Subcutaneous abdominal adipose tissue (tissue), 5 donors: ENCODE results near the gene DST.

Source experiments
- H3K27ac ChIP-seq: one replicate; pipeline ENCODE4 v1.7.0; 2013; ENCODE audit warnings: low read depth, mild to moderate bottlenecking, inconsistent platforms, low read length, moderate library complexity
- H3K27me3 ChIP-seq, 5 donors: one replicate each; pipeline ENCODE4 v1.7.0; 2013; ENCODE audit warnings: low read length in 5 of 5, inconsistent platforms in 1 of 5; ENCODE audit not compliant: control insufficient read depth in 5 of 5, insufficient read depth in 4 of 5
- H3K36me3 ChIP-seq, 5 donors: one replicate each; pipeline ENCODE4 v1.7.0; 2013; ENCODE audit warnings: low read length in 5 of 5; ENCODE audit not compliant: control insufficient read depth in 5 of 5, insufficient read depth in 5 of 5
- H3K4me1 ChIP-seq, 5 donors: one replicate each; pipeline ENCODE4 v1.7.0; 2013; ENCODE audit warnings: low read length in 5 of 5, mild to moderate bottlenecking in 3 of 5, moderate library complexity in 1 of 5; ENCODE audit not compliant: control insufficient read depth in 5 of 5, insufficient read depth in 5 of 5
- H3K4me3 ChIP-seq, 5 donors: one replicate each; pipeline ENCODE4 v1.7.0; 2013; ENCODE audit warnings: low read length in 5 of 5, low read depth in 1 of 5
- H3K9ac ChIP-seq, 5 donors: one replicate each; pipeline ENCODE4 v1.7.0; 2013; ENCODE audit warnings: low read length in 5 of 5, mild to moderate bottlenecking in 4 of 5, moderate library complexity in 3 of 5
- H3K9me3 ChIP-seq, 5 donors: one replicate each; pipeline ENCODE4 v1.7.0; 2013; ENCODE audit warnings: low read length in 5 of 5; ENCODE audit not compliant: control insufficient read depth in 5 of 5
- donor health status: healthy.
- donor health status: healthy.
- donor health status: healthy.
- donor health status: healthy.
- donor health status: healthy.

The DST gene

DNA sequence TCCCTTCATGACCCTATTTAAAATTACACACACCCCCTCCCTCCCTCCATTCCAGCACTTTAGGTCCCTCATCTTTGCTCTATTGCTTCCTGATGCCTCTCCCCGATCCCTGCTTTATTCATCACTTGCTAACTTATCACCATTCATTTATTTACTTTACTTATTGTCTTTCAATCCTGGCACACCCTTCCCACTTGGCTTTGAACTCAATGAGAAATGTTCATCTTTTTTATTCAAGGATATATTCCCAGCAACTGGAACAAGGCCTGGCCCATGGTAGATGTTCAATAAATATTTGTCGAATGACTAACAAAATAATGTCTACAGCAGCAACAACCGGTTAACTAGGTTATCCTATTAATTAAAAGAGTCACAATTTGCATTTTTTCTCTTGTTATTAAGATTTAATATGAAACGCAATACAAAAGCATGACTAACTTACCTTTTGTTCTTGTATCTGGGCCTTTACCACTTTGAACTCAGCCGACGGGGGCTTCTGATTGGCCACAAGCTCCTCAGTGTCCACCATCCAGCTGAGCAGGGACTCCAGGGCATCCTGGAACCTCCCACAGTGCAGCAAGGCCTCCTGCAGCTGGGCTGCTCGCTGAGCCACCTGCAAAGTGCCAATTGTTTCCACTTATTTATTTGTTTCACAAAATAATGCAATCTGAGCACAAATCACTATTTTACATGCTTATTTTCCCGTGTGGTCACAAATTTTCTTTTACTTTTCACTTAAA lies 107.8 kb downstream of the DST start:
- Histone ChIP-seq H3K4me1 (peaks cover 0 to 36% (median 23%) of the 10 kb centered on the region in 5 donors), H3K36me3 (peaks cover 27 to 43% (median 41%) of the 10 kb centered on the region in 5 donors), H3K9ac (no peak overlapping the region)

DNA sequence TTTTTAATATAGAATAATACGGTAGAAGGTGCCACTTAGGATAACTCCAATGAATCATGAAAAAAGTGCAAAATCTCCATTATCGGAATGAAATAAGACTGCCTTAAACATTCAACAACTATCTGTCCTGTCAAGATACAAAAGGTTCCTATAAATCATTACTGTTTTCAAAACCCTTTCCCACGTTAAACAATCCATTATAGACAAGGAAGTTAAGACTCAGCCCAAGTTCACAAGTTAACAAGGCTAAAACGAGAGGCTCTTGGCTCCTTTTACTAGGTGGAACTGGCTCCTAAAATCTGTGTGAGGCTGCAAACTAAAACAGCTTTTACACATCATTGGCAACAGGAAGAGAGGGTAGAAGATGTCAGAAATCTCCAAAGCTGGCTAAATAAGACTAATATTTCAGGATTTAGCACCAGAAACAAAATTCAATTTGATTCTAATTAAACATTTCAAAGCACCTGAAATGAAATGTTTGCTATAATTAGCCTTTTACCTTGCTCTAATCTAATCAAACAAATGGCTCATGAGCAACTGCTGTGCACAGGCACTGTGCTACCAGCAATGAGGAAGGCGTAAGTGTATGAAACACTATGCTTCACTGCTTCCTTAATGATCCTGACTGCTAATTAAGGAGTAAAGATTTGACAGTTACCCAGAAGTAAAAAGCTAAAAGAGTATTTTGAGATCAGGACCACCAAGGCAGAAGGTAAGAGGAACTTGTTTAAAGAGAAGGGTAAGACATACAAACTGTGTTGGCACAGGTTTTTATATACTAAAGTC lies 109.7 kb downstream of the DST start:
- Histone ChIP-seq H3K27me3 (no peaks in the 10 kb centered on the region), H3K4me3 (no peak overlapping the region), H3K27ac (no peak overlapping the region)

More for the DNA sequence above, 107.8 kb downstream of the DST start:
- Histone ChIP-seq H3K27me3 (no peaks in the 10 kb centered on the region), H3K9me3 (no peaks in the 10 kb centered on the region), H3K27ac (no peak overlapping the region), H3K4me3 (no peak overlapping the region)

DNA sequence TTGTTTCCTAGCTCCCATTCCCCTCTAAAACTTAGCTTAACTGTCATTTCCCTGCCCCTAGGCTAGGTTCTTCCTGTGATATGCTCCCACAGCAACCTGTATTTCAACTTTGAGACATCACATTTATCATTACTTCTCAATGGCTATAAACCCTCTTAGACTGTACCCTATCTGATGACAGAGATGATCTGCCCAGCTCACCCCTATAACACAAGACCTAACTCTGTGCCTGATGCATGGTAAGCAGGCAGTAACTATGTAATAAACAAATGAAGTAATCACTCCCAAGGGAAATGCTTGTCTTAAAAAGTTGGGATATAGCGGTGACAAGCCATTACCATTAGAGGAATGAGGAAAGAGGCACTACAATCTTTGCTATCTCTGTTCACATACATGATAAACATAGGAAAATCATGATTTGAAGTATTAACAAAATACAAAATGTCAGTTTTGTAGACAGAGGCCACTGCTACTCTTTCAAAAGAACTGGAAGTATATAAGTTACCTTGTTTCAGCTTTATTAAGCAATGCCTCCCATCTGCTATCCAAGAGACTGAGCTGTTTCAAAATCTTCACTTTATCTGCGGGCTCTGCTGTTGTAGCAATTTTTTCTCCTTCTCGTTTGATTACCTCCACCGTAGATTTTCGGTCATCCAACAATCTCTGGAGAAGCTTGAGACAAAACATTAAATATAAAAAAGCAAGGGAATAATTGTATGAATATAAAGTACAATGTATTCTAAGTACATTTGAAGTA lies 110.7 kb downstream of the DST start:
- Histone ChIP-seq H3K36me3 (peaks cover 36 to 62% (median 56%) of the 10 kb centered on the region in 5 donors), H3K27ac (no peak overlapping the region)

More for the DNA sequence above, 109.7 kb downstream of the DST start:
- peaks cover 34 to 59% (median 54%) of the 10 kb centered on the region in 5 donors for H3K36me3 ChIP-seq
- H3K9me3 ChIP-seq, result no peaks in the 10 kb centered on the region
- no peak overlapping the region for H3K9ac ChIP-seq
- H3K4me1 ChIP-seq, result peaks cover 0 to 17% (median 12%) of the 10 kb centered on the region in 5 donors

DNA sequence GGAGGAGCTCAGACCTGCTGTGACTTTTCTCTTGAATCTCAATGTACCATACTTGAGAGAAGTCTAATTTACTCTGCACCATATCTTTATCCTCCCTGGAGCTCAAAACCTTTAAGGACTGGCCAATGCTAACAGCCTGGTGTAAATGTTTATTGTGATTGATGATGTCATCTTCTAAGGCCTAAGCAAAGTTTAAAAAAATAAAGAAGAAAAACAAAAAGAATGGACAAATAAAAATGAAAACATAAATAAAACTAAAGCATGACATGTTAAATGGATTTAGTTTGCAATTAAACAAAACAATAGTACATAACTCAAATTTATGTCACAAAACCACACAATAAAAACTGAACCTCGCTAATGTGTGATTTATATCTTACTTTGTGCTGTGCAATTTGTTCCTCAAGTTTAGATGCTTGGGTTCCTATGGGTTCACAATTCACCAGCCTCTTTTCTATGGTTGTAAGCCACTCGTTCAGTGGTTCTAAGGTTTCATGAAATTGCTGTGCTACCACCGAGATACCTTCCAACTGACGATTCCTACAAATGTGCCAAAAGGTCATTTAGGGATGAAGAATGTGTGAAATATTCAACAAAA lies 113.0 kb downstream of the DST start:
- H3K4me1 ChIP-seq, result peaks cover 6 to 28% (median 24%) of the 10 kb centered on the region in 5 donors
- H3K27ac ChIP-seq, result no peak overlapping the region
- no peak overlapping the region for H3K4me3 ChIP-seq
- H3K9me3 ChIP-seq, result no peaks in the 10 kb centered on the region
- H3K9ac ChIP-seq, result no peak overlapping the region
- no peaks in the 10 kb centered on the region for H3K27me3 ChIP-seq
- peaks cover 23 to 56% (median 42%) of the 10 kb centered on the region in 5 donors for H3K36me3 ChIP-seq

More for the DNA sequence above, 110.7 kb downstream of the DST start:
- Histone ChIP-seq H3K4me1 (peaks cover 0 to 12% (median 7%) of the 10 kb centered on the region in 5 donors), H3K9me3 (no peaks in the 10 kb centered on the region), H3K4me3 (no peak overlapping the region), H3K9ac (no peak overlapping the region), H3K27me3 (no peaks in the 10 kb centered on the region)

GRCh38 chr6:56528412-56528841 lies 114.3 kb downstream of the DST start:
- no peaks in the 10 kb centered on the region for H3K9me3 ChIP-seq
- no peaks in the 10 kb centered on the region for H3K27me3 ChIP-seq
- H3K27ac ChIP-seq, result peak overlapping the region; percentile 17
- no peak overlapping the region for H3K9ac ChIP-seq
- H3K4me3 ChIP-seq, result no peak overlapping the region
- H3K4me1 ChIP-seq, result peaks cover 6 to 33% (median 30%) of the 10 kb centered on the region in 5 donors
- H3K36me3 ChIP-seq, result peaks cover 21 to 50% (median 38%) of the 10 kb centered on the region in 5 donors

- Histone ChIP-seq H3K4me3 (no peak overlapping the region), H3K9me3 (no peaks in the 10 kb centered on the region), H3K27ac (peak overlapping the region; percentile 17), H3K9ac (no peak overlapping the region), H3K27me3 (no peaks in the 10 kb centered on the region), H3K36me3 (peaks cover 21 to 49% (median 35%) of the 10 kb centered on the region in 5 donors), H3K4me1 (peaks cover 6 to 33% (median 30%) of the 10 kb centered on the region in 5 donors)
Measured at GRCh38 chr6:56527934-56528333, 114.8 kb downstream of the DST start.

DNA sequence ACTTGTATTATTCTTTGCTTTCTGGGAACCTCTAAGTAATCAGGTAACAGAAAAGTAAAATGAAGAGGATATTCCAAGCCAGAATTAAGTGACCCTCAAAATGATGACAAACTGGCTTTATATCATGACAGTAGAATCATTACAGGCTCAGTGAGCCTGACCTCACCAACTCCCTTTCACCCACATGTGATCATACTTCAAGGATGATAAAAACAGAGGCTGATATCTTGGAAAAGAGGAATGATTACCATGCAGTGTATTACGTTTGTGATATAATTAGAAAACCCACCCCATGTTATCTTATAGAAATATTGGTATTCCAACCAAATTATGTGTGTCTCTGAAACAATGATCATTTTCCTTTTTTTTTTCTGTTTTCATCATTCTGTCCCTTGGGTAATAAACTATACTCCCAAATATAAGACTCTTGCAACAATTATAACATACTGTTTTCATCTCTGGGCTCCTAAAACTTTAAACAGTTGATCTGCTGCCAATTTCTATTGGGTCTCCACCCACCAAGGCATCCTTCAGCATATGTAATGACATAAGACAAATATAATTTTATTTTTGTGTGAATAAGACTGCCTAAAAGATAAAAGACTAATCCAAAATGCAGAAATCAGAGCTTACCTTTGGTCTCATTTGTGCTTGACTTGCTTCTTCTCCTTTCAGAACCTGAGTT lies 115.7 kb downstream of the DST start:
- H3K36me3 ChIP-seq, result peaks cover 18 to 48% (median 35%) of the 10 kb centered on the region in 5 donors

DNA sequence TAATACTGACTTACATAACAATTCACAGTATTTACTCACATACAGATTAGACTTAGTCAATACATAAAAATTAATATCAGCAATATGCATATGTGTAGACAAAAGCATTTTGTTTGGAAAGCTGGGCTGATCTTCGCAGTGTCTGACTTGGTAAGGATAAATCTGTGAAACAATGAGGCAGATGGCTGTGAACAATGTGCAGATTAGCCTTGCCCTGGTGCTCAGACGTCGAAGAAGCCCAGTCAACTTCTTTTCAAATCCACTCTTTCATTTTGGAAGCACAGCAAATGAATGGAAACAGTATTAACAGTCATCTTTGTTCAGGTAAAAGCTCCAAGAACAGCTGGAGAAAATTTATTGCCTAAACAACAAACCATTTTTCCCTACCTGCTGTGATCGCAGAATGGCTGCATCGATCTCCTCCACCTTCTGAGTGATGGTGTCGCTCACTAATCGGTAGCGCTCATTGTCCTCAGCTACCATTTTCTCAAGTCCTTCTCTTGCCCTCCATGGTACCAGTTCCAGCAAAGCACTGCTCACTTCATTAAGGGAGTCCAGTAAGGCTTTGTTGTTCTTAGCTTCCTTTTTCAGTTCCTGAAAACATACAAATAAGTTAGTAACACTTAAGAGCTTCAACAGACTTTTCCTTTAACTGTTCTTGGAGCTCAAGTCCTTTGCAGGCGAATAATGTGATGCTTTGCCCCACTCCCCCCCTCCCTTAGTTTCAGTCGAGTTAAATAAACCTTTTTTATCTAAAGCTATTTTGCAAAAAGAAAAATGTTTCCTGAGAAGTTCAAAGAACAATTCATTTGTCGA lies 116.5 kb downstream of the DST start:
- no peaks in the 10 kb centered on the region for H3K9me3 ChIP-seq
- peak overlapping the region; percentile 80 for H3K27ac ChIP-seq
- H3K4me3 ChIP-seq, result no peak overlapping the region
- peaks cover 6 to 33% (median 30%) of the 10 kb centered on the region in 5 donors for H3K4me1 ChIP-seq
- H3K36me3 ChIP-seq, result peaks cover 10 to 40% (median 27%) of the 10 kb centered on the region in 5 donors
- no peaks in the 10 kb centered on the region for H3K27me3 ChIP-seq
- peak overlapping the region in 2 of 5 donors; percentile 5 to 11 for H3K9ac ChIP-seq

More for the DNA sequence above, 115.7 kb downstream of the DST start:
- no peaks in the 10 kb centered on the region for H3K27me3 ChIP-seq
- H3K9ac ChIP-seq, result no peak overlapping the region
- peaks cover 6 to 33% (median 30%) of the 10 kb centered on the region in 5 donors for H3K4me1 ChIP-seq
- H3K27ac ChIP-seq, result peak overlapping the region; percentile 80
- no peaks in the 10 kb centered on the region for H3K9me3 ChIP-seq
- no peak overlapping the region for H3K4me3 ChIP-seq
